Stimulated activated naive CD4-positive, alpha-beta T cell (primary cell): Measurements from ENCODE around the gene NAALADL1.
A peak's percentile ranks its signal among the peaks of the same experiment; 100 is the strongest.

ENCODE experiments used
- DNase-seq, 6 experiments: peaks; one replicate each; lab custom pipeline; 2025; lab: John Stamatoyannopoulos, UW

The NAALADL1 gene

DNA sequence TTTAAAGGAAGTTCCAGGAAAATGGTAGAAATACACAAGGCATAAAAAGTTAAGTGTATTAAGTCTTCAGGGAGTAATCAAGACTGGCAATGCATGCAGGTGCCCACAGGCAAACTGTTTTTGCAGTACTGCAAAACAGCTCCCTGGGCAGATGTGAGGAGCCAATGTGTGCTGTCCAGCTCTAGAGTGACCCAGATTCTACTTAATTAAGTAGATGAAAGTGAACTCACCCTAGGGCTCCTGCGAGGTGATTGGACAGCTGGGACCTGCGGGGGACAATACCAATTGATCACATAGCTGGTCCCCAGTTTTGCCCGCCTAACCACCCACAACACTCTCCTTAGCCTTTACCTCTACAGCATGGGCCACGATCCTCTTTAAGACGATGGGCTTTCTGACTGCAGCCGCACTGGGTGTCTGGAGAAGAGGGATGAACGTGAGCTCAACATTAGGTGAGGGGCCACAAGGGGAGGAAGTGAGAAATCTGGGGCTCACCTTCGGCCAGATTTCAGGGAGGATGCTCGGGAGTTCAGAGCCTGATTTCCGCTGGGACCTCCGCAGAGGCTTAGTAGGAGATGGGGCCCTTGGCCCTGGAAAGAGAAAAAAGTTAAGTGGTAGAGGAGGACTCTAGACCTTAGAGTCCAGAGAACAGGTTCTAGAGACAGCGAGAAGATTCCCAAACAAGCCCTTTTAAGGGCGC, 24.9 kb upstream of the NAALADL1 start:
- DNase-seq, result no peak

DNA sequence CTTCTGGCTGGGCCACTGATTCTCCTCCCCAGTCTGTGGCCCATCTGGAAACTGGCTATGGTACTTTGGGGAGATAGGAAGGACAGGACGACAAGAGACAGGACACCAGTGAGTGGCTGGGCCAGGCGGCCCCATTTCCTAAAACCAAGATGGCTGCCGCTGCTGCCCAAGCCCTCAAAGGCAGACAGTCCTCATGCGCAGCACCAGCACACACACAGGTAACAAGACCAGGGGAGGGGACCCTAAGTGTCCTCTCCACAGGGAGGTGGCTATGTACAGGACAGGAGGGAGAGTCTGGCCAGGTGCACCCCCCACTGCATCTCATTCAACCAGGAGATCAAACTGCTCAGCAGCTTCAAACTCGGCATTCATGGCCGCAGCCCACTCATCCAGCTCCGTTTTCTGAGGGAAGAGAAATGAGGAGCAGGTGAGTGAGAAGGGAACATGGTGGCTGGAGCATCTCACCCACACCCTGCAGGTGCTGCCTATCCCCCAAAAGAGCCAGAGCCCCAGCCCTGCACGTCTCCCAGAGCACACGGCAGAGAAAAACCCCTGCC, 20.5 kb upstream of the NAALADL1 start:
- DNase-seq, result no peak

DNA sequence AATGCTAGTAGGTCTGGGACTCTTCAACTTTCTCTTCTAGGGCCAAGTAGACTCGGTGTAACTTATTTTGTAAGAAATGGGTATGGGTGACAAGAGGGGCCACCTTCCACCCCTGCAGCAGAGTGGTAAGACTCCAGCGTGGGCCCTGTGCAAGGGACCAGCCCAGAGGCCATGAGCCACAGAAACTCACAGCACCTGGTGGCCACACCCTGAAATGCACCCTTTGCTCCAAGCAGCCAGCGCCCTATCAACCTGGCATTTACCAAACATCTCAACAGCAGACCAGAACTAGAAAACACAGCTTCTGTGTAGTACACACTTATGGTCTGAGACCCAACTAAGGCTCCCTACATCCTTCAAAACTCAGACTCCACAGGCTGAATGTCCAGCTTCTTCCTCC, 19.8 kb upstream of the NAALADL1 start:
- peak; percentile 30 to 74 (median 52) for DNase-seq

DNA sequence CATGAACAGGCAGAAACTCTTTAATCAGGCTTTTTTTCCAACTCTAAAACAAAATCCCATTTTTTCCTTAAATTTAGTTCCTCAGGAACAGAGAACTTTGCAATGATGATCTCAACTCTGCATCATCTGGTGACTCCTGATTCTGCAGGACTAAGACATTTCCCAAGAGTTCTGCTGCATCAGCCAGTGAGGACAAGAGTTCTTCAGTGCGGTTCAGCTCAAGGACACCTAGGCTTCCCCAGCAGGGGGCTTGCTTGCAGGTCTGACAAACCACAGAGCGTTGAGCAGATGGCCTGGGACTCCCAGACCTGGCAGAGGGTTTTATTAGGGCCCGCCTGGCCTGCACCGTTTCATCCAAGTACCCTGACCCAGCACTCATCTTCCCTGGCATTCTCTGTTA, 19.1 kb upstream of the NAALADL1 start:
- no peak for DNase-seq

DNA sequence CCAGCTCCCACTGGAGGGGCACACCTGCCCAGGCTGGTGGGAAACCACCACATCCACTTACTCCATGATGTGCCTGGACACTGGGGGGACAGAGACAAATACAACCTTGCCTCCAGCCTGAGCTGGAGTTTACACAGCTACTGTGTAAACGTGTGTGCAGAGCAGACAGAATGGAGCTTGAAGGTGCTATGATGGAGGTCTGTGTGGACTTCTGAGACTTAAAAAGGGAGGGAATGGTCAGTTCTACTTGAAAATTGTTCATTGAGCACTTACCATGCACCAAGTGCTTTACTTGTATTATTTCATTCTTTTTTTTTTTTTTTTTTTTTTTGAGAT, 14.2 kb upstream of the NAALADL1 start:
- no peak for DNase-seq

DNA sequence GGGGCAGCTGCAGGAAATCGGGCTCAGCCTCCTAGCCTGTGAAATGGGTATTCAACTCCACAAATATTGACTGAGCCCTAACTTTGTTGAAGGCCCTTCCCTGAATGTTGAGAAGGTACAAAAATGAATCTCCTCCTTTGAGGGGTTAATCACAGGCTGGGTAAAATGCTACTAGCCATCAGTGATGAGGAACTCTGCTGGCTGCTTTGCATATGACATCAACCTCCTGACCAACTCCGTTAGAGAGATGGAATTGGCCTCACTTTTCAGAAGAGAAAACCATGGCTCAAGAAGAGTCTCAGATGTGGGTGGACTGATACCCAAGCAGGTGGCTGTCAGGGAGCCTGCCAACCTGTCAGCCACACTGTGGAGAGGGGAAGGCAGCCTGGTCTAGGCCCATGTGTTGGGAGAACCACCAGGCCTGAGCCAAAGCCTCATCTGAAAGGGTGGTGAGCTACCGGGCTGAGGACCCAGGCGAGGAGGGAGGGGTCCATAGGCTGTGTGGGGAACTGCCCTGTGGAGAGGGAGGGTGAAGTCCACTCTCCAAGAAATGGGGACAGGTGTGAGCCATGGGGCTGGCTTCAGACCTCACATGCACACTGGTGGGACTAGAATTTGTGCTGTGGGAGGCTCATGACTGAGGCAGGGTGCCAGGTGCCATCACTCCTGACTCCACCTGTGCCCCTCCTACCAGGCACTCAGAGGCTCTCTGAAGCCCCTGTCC, 13.7 kb upstream of the NAALADL1 start:
- DNase-seq, result no peak

DNA sequence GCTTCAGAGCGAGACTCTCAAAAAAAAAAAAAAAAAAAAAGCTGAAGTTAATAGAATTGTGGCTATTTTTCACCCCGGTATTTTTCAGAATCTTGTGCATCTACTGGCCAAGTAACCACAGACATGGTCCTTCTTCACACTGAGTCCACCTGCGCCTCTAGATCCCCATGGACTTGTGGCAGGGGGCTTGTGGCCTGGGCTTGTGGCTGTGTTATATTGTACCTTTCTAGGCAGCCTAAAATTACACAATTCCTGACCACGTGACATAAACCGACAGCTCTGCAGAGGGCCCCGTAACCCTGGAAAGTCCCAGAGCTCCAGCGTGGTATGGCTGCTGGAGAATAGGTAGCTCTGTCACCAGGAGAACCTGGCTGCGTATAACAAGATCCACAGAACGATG, 10.9 kb upstream of the NAALADL1 start:
- DNase-seq, result no peak

DNA sequence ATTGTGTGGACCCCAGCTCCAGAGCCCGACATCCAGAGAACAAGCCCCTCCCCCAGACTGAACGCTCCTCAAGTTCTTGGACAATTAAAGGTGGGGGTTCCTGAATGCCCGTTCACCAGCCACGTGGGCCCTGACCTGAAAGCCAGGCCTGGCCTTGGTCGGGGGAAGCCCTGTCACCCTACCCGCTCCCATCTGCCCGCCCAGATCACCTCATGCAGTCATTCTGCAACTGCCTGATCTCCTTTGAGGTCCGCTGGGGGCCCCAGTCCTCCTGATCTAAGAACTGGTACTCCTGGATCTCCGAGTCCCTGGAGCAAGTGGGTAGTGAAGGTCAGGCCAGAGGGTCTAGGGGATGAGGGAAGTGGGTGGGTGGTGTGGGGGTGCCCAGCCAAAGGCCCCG, 9.1 kb upstream of the NAALADL1 start:
- no peak for DNase-seq

DNA sequence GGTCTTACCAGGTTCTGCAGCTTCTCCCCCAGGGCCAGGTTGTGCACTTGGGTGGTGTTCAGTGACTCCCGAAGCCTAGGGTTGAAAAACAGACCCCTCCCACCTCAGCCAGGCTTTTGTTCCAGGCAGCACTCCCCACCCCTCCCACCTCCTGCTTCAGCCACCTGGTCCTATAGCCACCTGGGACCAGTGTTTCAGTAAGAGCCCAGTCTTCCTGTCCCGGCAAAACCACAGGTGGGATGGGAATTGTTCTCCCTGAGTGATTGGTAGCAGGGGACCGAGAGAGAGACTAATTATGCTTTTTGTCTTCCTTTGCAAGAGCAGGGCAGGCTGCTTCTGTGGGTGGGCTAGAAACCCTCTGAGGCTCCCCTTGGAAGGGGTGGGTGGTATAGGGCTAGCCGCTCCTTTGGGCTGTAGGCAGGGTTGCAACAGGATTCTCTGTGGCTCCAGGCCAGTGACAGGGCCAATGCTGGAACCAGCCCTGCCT, 8.5 kb upstream of the NAALADL1 start:
- no peak for DNase-seq

DNA sequence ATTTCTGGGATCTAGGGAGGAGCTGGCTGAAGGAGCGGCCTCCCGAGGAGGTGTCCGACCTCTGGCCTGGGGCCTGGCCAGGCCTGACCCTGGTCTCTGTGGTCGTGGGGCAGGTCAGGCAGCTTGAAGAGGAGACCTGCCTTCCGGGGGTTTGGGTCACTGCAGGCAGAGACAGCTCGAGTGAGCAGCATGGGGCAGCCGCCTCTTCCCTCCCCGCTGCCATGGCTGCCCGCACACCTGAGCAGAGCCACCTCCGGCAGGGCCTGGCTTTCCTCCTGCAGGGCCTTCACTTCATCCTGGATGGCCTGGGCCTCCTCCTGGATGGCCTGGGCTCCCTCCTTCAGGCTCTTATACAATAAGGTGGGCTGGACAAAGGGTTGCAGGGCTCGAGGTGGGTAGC, 8.0 kb upstream of the NAALADL1 start:
- DNase-seq, result no peak

DNA sequence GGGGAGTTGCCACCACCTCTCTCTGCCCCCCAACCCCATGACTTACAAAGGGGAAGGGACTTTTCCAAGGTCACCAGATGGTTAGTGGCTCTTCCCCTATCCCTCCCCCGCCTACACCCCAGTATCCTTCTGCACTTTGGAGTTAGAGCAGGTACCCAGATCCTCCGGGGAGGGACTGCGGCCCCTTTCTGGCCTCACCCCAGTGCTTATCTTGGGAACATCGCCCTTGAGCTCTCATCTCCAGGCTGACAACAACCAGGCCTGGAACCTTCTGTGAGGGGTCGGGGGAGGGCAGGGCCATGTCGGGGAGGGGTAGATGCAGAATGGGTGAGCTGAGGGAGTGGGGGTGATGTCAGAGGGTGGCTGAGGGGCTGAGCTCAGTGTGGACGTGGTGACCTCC, 7.5 kb upstream of the NAALADL1 start:
- no peak for DNase-seq

DNA sequence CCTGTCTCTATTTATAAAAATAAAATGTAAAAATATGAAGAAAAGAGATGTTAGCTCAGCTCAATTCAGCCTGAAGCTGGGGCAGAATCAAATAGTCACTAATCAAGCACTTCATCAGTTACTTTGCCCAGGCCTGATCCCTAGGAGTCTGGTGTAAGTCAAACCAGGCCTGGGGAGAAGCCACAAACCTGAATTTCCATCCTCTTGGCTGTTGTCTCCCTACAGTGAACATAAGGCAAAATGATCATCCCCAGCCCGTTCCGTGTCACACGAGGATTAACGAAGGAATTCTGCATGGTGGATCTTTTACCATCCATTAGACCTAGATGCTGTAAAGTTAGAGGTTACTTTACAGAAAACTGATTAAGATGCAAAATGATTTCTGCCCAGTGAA, 6.5 kb upstream of the NAALADL1 start:
- no peak for DNase-seq

DNA sequence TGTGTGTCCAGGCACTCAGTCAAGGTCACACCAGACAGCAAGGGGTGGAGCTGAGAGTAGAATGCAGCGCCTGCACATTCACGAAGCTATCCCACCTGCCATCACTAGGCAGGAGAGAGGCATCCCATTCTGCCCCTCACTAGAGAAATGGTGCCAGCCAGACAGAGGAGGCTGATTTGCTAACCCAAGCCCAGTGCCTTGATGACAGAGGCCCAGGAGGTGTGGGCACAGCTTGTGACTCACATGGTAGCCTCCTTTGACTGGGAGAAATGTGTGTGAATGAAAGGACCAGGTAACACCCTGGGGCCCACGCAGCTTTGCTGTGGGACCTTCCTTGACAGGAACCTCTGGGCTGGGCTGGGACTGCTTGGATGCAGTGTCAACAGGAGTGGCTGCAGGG, 5.2 kb upstream of the NAALADL1 start:
- no peak for DNase-seq

DNA sequence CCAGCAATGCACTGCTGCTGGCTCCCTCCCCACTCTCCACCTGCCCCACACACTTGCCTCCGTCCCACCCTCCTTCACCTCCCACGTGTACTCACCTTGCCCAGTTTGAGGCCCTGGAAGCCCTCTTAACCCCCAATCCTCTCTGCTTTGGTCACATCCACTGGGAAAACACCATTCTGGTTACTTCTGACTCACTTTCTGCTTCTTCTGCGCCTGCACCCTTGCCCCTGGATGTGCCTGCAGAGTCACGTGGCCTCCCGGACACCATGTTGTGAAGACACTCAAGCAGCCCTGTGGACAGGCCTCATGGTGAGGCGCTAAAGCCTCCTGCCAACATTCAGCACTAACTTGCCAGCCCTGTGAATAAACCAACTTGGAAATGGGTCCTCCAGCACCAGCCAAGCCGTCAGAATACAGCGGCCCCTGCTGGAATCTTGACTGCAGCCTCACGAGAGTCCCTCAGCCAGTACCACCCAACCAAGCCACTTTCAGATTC, 2.6 kb upstream of the NAALADL1 start:
- DNase-seq, result peak in 4 of 6 experiments; percentile 39 to 97 (median 92)

DNA sequence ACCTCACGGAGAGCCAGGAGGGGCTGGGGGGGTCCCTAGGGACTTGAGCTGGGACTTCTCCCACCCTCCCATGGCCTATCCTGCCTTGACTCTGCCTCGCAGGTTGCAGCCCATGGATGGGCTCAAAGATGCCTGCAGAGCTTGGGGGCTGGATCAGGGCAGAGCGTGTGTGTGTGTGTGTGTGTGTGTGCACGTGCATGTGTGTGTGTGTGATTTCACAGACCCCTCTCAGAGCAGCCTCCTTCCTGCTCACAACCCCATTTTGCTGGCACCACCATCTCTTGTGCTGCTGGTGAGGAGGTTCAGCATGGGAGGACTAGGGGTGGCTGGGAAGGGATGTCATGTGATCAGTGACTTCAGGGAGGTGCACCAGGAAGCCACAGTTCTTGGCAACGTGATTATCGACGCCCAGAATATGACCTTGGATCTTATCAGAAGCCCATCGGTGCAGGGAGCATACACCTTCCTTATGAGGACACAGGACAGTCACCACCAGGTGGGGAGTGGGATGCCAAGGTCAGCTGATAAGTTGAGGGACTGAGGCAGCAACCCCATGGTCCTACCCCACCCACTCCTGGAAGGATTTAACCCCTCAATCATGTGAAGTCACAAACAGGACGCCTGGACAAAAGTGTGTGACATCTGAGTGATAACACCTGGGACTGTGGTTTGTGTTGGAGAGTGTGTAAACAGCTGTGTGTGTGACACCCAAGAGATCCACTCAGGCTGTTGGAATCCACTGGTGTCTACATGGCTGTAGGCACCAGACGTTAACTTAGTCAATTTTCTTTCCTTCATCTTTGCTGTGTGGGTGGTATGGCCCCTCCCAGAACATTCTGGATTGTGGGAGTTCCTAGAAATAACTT, 1.8 kb upstream of the NAALADL1 start:
- DNase-seq, result no peak

DNA sequence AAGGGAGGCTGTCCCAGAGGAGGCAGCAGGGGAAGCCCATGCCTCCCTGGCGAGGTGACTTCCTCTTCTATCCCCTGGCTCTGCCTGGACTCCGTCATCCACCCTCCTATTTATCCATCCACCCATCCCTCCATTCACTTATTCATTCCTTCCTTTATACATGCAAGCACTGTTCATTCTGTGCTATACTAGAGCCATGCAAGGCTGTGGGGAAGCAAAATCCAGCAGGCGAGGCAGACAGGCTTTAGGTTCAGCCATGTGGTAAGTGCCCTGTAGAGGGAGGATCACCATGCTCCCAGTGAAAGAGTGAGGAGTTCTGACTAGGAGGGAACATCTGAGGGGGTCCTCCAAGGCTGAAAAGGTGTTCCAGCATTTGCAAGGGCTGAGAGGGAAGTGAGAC, 1.2 kb upstream of the NAALADL1 start:
- no peak for DNase-seq

DNA sequence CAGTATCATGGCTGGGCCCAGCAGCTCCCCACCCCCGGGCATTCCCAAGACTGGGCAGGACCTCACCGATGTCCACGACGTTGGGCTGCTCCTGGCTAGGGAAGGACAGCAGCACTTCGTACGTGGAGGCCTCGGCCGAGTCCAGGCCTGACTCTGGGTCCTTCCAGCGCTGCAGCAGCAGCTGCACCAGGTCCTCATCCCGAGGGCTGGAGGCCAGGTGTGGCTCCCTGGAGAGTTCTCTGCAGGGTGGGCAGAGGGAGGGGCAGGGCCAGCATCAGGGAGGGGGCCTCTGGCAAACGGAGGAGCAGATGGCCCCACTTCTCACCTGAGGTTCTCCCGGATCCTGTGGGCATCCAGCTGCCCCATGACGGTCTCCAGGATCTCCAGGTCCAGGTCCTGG, 341 bp downstream of the NAALADL1 start:
- no peak for DNase-seq

DNA sequence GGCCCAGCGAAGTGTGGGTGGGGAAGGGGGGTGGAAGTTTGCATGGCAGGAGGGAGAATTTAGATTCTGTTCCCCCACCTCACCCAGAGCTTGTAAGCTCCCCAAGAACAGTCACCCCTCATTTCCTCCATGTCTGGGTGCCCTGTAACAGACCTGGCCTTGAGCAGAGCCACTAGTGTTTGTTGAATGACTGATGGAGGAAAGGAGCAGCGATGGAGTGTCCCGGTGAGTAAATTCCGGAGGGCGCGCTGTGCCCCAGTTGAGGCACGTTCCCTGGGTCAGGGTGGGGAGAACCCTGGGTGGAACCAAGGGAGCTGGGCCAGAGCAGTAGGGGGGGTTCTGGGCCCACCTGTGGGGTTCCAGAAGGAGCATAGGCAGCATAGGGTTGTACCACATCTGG, 827 bp downstream of the NAALADL1 start:
- DNase-seq, result no peak

DNA sequence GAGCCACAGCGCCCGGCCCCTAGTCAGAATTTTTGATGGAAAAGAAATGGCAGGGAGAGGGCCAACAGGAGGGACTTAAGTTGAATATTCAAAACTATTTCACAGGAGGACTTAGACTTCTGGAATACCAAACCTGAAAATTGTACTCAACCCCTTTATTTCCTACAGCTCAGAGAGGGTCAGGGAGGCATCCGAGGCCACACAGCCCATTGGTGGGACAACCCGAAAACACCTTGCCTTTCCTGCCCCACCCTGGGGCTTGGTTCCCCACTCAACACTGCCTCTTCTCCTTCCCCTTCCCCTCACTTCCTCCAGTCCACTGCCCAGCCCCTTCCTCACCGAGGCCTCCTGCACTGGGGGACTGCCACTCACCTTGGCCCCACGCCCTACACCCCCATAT, 1.4 kb downstream of the NAALADL1 start:
- no peak for DNase-seq

DNA sequence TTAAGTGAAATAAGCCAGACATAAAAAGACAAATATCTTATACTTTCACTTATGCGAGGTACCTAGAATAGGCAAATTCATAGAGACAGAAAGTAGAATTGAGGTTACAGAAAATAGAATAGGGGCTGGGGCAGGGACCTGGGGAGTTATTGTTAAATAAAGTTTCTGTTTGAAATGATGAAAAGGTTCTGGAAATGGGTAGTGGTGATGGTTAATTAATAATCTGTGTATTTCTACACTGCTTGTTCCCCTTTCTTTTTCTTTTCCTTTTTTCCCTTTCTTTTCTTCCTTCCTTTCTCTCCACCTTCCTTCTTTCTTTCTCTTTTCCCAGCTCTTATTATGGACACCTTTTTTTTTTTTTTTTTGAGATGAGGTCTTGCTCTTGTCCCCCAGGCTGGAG, 2.8 kb downstream of the NAALADL1 start:
- DNase-seq, result no peak

DNA sequence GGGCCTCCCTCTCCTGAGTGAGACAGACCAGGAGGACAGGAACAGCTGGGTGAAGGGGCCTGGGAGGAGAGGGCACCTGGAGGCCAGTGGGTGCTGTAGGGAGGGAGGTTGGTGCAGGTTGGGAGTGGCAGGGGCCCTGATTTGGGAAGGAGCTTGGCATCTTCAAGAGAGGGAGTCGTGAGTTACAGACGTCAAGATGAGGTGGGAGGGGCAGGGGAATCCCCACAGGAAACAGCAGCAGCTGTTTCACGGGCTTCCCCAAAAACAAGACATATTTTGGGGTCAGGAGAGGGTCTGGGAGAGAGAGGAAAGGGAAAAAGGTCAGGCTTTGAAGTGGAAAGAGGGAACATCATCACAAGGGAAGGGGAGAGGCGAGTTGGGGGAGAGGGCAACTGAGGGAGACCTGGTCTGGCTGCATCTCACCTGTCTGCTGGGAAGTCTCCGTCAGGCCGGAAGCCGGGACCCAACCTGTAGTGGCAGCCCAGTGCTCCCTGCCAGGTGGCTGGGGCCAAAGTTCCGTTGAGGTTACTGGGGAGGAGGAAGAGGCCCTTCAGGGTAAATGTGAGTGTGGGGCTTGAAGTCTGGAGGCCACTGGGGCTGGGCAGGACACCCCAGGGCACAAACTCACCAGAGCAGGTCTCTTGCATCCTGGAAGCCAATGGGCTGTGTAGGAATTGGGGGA, 4.4 kb downstream of the NAALADL1 start:
- peak in 5 of 6 experiments; percentile 5 to 46 (median 16) for DNase-seq

DNA sequence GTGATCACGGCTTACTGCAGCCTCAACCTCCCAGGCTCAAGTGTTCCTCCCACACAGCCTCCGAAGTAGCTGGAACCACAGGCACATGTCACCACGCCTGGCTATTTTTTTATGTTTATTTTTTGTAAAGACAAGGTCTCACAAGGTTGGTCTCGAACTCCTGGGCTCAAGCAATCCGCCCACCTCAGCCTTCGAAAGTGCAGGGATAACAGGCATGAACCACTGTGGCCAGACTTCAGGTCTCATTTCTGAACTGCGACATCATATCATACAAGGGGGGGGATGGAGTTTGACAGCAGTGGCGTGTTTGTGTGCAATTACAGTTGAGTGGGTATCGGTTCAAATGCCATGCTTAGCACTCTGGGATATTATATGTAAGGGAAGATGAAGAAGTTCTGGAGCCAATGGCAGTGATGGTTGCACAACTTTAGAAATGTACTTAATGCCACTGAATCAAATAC, 6.9 kb downstream of the NAALADL1 start:
- no peak for DNase-seq
